GM19438 (cell line): ENCODE results near the gene VSTM4.

Experiments
- ATAC-seq: cut with Tn5 transposase; IDR thresholded peaks from one replicate; pipeline ENCODE4 v1.9.1; 2021; ENCODE audit warnings: low read depth; ENCODE audit not compliant: unreplicated experiment

VSTM4 gene

GRCh38 chr10:49118430-49119074 lies 3.2 kb upstream of the VSTM4 start:
- no peak for ATAC-seq

GRCh38 chr10:49117376-49118070 lies 2.2 kb upstream of the VSTM4 start:
- ATAC-seq = no peak

GRCh38 chr10:49116509-49117375 lies 1.4 kb upstream of the VSTM4 start:
- ATAC-seq = no peak

- ATAC-seq = no peak
These were observed 630 bp upstream of the VSTM4 start for GRCh38 chr10:49115796-49116508.

- no peak for ATAC-seq
These were observed 656 bp downstream of the VSTM4 start for GRCh38 chr10:49114718-49115014.

GRCh38 chr10:49113741-49114141 lies 1.6 kb downstream of the VSTM4 start:
- no peak for ATAC-seq

GRCh38 chr10:49112851-49113250 lies 2.5 kb downstream of the VSTM4 start:
- no peak for ATAC-seq

- no peak for ATAC-seq
These were observed 3.2 kb downstream of the VSTM4 start for GRCh38 chr10:49112098-49112497.

GRCh38 chr10:49111320-49111698 lies 4.0 kb downstream of the VSTM4 start:
- ATAC-seq = no peak

- ATAC-seq = no peak
These were observed 4.5 kb downstream of the VSTM4 start for GRCh38 chr10:49110684-49111319.

- no peak for ATAC-seq
These were observed 5.5 kb downstream of the VSTM4 start for GRCh38 chr10:49109669-49110340.

GRCh38 chr10:49108656-49109055 lies 6.7 kb downstream of the VSTM4 start:
- ATAC-seq = no peak

GRCh38 chr10:49107887-49108267 lies 7.4 kb downstream of the VSTM4 start:
- no peak for ATAC-seq

GRCh38 chr10:49107111-49107886 lies 8.0 kb downstream of the VSTM4 start:
- no peak for ATAC-seq

GRCh38 chr10:49106451-49106850 lies 8.9 kb downstream of the VSTM4 start:
- ATAC-seq = no peak

GRCh38 chr10:49105076-49105475 lies 10.2 kb downstream of the VSTM4 start:
- no peak for ATAC-seq

GRCh38 chr10:49104323-49104722 lies 11.0 kb downstream of the VSTM4 start:
- ATAC-seq = no peak

GRCh38 chr10:49103761-49104160 lies 11.6 kb downstream of the VSTM4 start:
- no peak for ATAC-seq

GRCh38 chr10:49099046-49099445 lies 16.3 kb downstream of the VSTM4 start:
- ATAC-seq = no peak
